ENCODE results near the gene PMFBP1.

GRCh38 chr16:72166954-72167561, 4.9 kb downstream of the PMFBP1 start:
- TF ChIP-seq CTCF (IDR thresholded peaks at IDR 0.05; ENCODE audit: insufficient read depth, low read depth, low read length) (no peak), EZH2 (IDR thresholded peaks at IDR 0.05; ENCODE audit: insufficient read depth, low read length) (no peak)
